Measurements from ENCODE around the gene HIVEP3. TPM values are rescaled to one million over a fixed set of nuclear protein-coding genes. Genes with fewer than 3 reads are reported as not detected.

HIVEP3 gene
- total and polyA plus RNA-seq, 2 of the 13 experiments (the other 11 are each of a cell fraction or from before 2014, with no cell fraction given): 0.05 TPM; not detected in 1

DNA sequence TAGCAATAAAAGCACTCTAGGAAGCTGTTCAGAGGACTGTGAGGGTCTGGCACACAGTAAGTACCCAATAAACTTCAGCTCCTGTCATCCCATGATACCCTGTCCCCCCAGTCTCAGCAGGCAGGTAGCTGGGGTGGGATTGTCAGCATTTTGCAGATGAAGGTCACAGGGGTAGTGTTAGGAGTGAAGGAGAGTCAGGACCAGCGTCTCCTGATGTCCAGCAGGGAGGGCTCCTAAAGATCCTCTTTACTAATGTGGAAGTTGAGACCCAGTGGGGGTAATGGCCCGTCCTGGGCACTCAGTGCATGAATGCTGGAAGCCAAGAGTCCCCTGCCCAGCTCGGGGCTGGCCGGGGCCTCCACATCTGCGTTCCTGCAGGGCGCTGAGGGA is 402.9 kb downstream of the HIVEP3 start:
- Histone ChIP-seq H3K4me1 (ENCODE audit: insufficient read depth, low read length) (0 out of 2 replicates have a peak, but pooled peaks cover 5% of the 10 kb centered on the region), H3K4me3 (replicated peaks in 1 of 3; ENCODE audit: insufficient read depth in 1 of 3, low read depth in 2 of 3, low read length in 3 of 3) (no peak overlapping the region), H4K20me1 (ENCODE audit: insufficient read depth, low read length) (no peaks in the 10 kb centered on the region), H2AFZ (ENCODE audit: low read length) (no peak overlapping the region), H3K9ac (ENCODE audit: insufficient read depth, low read depth, low read length) (no peak overlapping the region), H3K36me3 (replicated peaks in 1 of 2; ENCODE audit: control insufficient read depth in 1 of 2, insufficient read depth in 2 of 2, low read length in 2 of 2) (no peaks in the 10 kb centered on the region), H3K9me3 (ENCODE audit: low read length) (no peaks in the 10 kb centered on the region), H3K79me2 (ENCODE audit: insufficient read depth, low read length) (no peaks in the 10 kb centered on the region), H3K27ac (ENCODE audit: extremely low read length, insufficient read depth, low read length) (no peak overlapping the region), H3K27me3 (ENCODE audit: control insufficient read depth in 1 of 2, insufficient read depth in 2 of 2, low read length in 2 of 2) (peaks cover 1 to 15% of the 10 kb centered on the region in 2 experiments; a peak in 1 of 5 replicates), H3K4me2 (ENCODE audit: low read depth, low read length) (no peak overlapping the region; the same call in 1 of the 2 replicates)
- no peak for TF ChIP-seq ZNF138 (CRISPR knock-in tag; IDR thresholded peaks at IDR 0.05; ENCODE audit: low read depth)
- TF ChIP-seq ZNF891 (CRISPR knock-in tag; IDR thresholded peaks at IDR 0.05): 0 out of 2 replicates have a peak, but pooled peaks have one; percentile 49
- TF ChIP-seq SMARCE1 (IDR thresholded peaks at IDR 0.05; ENCODE audit: borderline replicate concordance): no peak
- TF ChIP-seq, protein P1, sequence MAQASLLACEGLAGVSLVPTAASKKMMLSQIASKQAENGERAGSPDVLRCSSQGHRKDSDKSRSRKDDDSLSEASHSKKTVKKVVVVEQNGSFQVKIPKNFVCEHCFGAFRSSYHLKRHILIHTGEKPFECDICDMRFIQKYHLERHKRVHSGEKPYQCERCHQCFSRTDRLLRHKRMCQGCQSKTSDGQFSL (CRISPR knock-in tag; IDR thresholded peaks at IDR 0.05): 0 out of 2 replicates have a peak, but pooled peaks have one; percentile 24
- TF ChIP-seq ZNF878 (CRISPR knock-in tag; IDR thresholded peaks at IDR 0.05): no peak
- in situ Hi-C loops (cut with HindIII; ENCODE audit: extremely low pct_ligation_motif_present, low pct_unique_long_range_greater_than_20kb) (no loop called here), intact Hi-C loops (cut with micrococcal nuclease; ENCODE audit: unreplicated experiment) (no loop called here)
- 0% methylated on average over 1 of the region's 6 CpGs for WGBS (ENCODE audit: low lambda C conversion rate)
- DNase-seq (ENCODE audit: low spot score) (no peak), ATAC-seq (no peak), FAIRE-seq (no peak)
- CTCF ChIA-PET (ENCODE audit: low intra/inter-chr PET ratio, low total read pairs): interaction anchor here (0.6 kb wide), 1 partner anchor 15 kb away, joined by 3 read pairs; no protein-coding TSS in a partner anchor
- BruUV-seq (replicated peaks): no TSS peak
- POLR2A ChIA-PET: no interaction called here

DNA sequence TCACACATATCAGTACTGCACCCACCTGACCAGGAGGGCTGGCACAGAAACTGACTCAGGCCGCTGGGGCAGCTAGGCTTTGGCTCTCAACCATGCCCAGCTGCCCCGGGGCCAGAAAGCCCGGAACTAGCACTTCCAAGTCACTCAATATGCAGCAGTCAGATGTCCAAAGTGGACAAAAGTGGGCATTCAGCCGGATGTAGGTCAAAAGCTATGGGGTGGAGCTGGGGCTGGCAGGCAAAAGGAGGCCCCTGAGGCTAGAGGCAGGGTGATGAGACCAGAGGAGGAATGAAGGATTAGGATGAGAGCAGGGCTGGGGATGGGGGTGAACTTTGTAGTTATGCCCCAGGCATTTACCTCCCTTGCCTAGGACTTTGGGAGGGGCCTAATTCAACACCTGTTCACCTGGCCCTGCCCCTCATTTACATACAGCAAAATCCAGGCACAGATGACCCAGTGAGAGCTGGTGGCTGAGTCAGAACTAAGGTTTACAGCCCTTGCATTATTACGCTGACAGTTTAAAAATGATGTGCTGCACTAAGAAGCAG is 403.5 kb downstream of the HIVEP3 start:
- no peak for FAIRE-seq
- intact Hi-C loops (cut with micrococcal nuclease; ENCODE audit: unreplicated experiment) (no loop called here), in situ Hi-C loops (cut with HindIII; ENCODE audit: extremely low pct_ligation_motif_present, low pct_unique_long_range_greater_than_20kb) (no loop called here)
- Histone ChIP-seq H3K4me1 (ENCODE audit: insufficient read depth, low read length) (0 out of 2 replicates have a peak, but pooled peaks cover 5% of the 10 kb centered on the region), H3K9ac (ENCODE audit: insufficient read depth, low read depth, low read length) (no peak overlapping the region), H3K4me2 (ENCODE audit: low read depth, low read length) (no peak overlapping the region), H2AFZ (ENCODE audit: low read length) (no peak overlapping the region), H3K9me3 (ENCODE audit: low read length) (no peaks in the 10 kb centered on the region), H3K27me3 (ENCODE audit: control insufficient read depth in 1 of 2, insufficient read depth in 2 of 2, low read length in 2 of 2) (peaks cover 1 to 10% of the 10 kb centered on the region in 2 experiments; a peak in 1 of 5 replicates), H3K27ac (ENCODE audit: extremely low read length, insufficient read depth, low read length) (no peak overlapping the region), H3K36me3 (replicated peaks in 1 of 2; ENCODE audit: control insufficient read depth in 1 of 2, insufficient read depth in 2 of 2, low read length in 2 of 2) (no peaks in the 10 kb centered on the region), H3K4me3 (replicated peaks in 1 of 3; ENCODE audit: insufficient read depth in 1 of 3, low read depth in 2 of 3, low read length in 3 of 3) (no peak overlapping the region), H4K20me1 (ENCODE audit: insufficient read depth, low read length) (no peaks in the 10 kb centered on the region), H3K79me2 (ENCODE audit: insufficient read depth, low read length) (no peaks in the 10 kb centered on the region)
- POLR2A ChIA-PET: no interaction called here
- CTCF ChIA-PET (ENCODE audit: low intra/inter-chr PET ratio, low total read pairs): no interaction called here
- WGBS (ENCODE audit: low lambda C conversion rate): 45% methylated on average over 2 of the region's 5 CpGs
- BruUV-seq (replicated peaks): no TSS peak
- no peak for ATAC-seq
- DNase-seq (ENCODE audit: low spot score): no peak
- no peak for TF ChIP-seq AGO1 (IDR thresholded peaks at IDR 0.05; ENCODE audit: low read depth, low read length, poor library complexity, severe bottlenecking)
- no peak for TF ChIP-seq ZNF557 (CRISPR knock-in tag; IDR thresholded peaks at IDR 0.05)
- TF ChIP-seq NONO (IDR thresholded peaks at IDR 0.05): no peak
- no peak for TF ChIP-seq NONO (CRISPR knock-in tag; conservative IDR thresholded peaks at IDR 0.05)
- TF ChIP-seq ZBTB3 (CRISPR knock-in tag; IDR thresholded peaks at IDR 0.05; ENCODE audit: borderline replicate concordance, low read depth): no peak
- TF ChIP-seq RBM22 (optimal IDR thresholded peaks at IDR 0.05; ENCODE audit: low read length): no peak
- TF ChIP-seq, protein P2, sequence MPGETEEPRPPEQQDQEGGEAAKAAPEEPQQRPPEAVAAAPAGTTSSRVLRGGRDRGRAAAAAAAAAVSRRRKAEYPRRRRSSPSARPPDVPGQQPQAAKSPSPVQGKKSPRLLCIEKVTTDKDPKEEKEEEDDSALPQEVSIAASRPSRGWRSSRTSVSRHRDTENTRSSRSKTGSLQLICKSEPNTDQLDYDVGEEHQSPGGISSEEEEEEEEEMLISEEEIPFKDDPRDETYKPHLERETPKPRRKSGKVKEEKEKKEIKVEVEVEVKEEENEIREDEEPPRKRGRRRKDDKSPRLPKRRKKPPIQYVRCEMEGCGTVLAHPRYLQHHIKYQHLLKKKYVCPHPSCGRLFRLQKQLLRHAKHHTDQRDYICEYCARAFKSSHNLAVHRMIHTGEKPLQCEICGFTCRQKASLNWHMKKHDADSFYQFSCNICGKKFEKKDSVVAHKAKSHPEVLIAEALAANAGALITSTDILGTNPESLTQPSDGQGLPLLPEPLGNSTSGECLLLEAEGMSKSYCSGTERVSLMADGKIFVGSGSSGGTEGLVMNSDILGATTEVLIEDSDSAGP (CRISPR knock-in tag; IDR thresholded peaks at IDR 0.05; ENCODE audit: borderline replicate concordance): no peak
- TF ChIP-seq CHD2 (IDR thresholded peaks at IDR 0.05; ENCODE audit: low read depth, low read length): no peak
- no peak for TF ChIP-seq SSRP1 (CRISPR knock-in tag; IDR thresholded peaks at IDR 0.05)
- TF ChIP-seq ZNF879 (CRISPR knock-in tag; IDR thresholded peaks at IDR 0.05): no peak
- no peak for TF ChIP-seq FOXM1 (CRISPR knock-in tag; IDR thresholded peaks at IDR 0.05)
- TF ChIP-seq KDM5A (IDR thresholded peaks at IDR 0.05; ENCODE audit: borderline replicate concordance, low read length): no peak

All from HepG2 (cell line).